Chondrocyte (in vitro differentiated cells): ENCODE data around the gene CCNQ. TPM values are rescaled to one million over a fixed set of nuclear protein-coding genes. Genes with fewer than 3 reads are reported as not detected.

ENCODE experiments used
- DNase-seq: peaks from one replicate; pipeline ENCODE4 v3.0.0; 2021; ENCODE audit warnings: mixed read lengths, low spot score
- H3K27ac Mint-ChIP-seq: one replicate; pipeline ENCODE4 v1.8.0; 2021; ENCODE audit warnings: mild to moderate bottlenecking, moderate library complexity, mixed read lengths; ENCODE audit not compliant: unreplicated experiment
- H3K27me3 Mint-ChIP-seq: 2 replicates; pipeline ENCODE4 v1.8.0; 2021; ENCODE audit warnings: low read depth, mixed read lengths
- H3K36me3 Mint-ChIP-seq: 2 replicates; pipeline ENCODE4 v1.8.0; 2021; ENCODE audit warnings: low read depth, mixed read lengths
- H3K4me1 Mint-ChIP-seq: 2 replicates; pipeline ENCODE4 v1.8.0; 2021; ENCODE audit warnings: low read depth, mild to moderate bottlenecking, mixed read lengths
- H3K4me3 Mint-ChIP-seq: one replicate; pipeline ENCODE4 v1.8.0; 2021; ENCODE audit warnings: mild to moderate bottlenecking, moderate library complexity, mixed read lengths; ENCODE audit not compliant: unreplicated experiment
- H3K9me3 Mint-ChIP-seq: 2 replicates; pipeline ENCODE4 v1.8.0; 2021; ENCODE audit warnings: low read depth, mixed read lengths
- total RNA-seq: library from RNA; stranded (reverse); gene quantifications from 3 replicates; pipeline ENCODE4 v1.2.1, GENCODE V29; 2021
- TF ChIP-seq, protein P1 (sequence below): fragments of 200-600 bp; sonication (generic); IDR thresholded peaks from 2 replicates; pipeline ENCODE4 v1.5.0; 2021; ENCODE audit warnings: antibody characterized with exemption, mild to moderate bottlenecking, moderate library complexity

Gene CCNQ
- total RNA-seq, 1 donor from 2014 or later, result 17.2 TPM

DNA sequence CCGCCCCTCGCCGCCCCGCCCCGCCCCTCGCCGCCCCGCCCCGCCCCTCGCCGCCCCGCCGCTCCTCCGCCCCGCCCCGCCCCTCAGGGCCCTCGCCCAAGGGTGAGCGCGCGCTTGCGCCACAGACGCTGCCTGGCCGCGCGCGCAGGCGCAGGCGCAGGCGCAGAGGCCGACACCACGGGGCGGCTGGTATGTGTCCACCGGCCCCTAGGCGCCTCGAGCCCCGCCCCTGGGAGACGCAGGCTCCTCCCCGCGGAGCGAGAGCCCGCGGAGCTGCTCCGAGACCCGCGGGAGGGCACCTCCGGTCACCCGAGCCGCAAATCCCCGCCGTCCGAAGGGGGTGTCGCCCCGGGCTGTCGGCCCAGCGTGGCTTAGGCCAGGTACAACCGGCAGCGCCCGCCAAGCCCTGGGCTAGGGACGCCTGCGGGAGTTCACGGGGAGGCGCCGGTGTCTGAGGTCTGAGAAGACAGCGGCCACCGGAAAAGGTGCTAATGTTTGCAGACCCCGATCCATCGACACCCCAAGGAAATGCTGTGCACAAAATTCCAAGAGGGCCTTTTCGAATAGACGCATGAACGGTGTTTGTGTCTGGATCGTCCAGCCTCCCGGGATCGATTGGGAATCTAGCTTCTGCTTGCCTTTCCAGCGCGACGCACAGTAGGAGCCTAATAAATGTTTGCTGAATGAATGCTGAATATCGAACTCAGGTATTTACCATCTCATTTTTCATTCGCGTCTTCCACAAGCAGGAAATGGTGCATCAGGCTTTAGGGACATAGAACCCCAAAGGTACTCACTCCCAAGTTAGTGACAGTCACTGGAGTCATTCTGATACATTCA, 473 bp upstream of the CCNQ start:
- Mint-ChIP-seq H3K9me3 (peaks cover 3% of the 10 kb centered on the region), H3K36me3 (peaks cover 6% of the 10 kb centered on the region), H3K27ac (no peak overlapping the region), H3K4me3 (peak overlapping the region; percentile 70), H3K4me1 (peaks cover 16% of the 10 kb centered on the region), H3K27me3 (no peaks in the 10 kb centered on the region)
- DNase-seq, result peak; percentile 94
- TF ChIP-seq, protein P1, sequence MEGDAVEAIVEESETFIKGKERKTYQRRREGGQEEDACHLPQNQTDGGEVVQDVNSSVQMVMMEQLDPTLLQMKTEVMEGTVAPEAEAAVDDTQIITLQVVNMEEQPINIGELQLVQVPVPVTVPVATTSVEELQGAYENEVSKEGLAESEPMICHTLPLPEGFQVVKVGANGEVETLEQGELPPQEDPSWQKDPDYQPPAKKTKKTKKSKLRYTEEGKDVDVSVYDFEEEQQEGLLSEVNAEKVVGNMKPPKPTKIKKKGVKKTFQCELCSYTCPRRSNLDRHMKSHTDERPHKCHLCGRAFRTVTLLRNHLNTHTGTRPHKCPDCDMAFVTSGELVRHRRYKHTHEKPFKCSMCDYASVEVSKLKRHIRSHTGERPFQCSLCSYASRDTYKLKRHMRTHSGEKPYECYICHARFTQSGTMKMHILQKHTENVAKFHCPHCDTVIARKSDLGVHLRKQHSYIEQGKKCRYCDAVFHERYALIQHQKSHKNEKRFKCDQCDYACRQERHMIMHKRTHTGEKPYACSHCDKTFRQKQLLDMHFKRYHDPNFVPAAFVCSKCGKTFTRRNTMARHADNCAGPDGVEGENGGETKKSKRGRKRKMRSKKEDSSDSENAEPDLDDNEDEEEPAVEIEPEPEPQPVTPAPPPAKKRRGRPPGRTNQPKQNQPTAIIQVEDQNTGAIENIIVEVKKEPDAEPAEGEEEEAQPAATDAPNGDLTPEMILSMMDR, result no peak

DNA sequence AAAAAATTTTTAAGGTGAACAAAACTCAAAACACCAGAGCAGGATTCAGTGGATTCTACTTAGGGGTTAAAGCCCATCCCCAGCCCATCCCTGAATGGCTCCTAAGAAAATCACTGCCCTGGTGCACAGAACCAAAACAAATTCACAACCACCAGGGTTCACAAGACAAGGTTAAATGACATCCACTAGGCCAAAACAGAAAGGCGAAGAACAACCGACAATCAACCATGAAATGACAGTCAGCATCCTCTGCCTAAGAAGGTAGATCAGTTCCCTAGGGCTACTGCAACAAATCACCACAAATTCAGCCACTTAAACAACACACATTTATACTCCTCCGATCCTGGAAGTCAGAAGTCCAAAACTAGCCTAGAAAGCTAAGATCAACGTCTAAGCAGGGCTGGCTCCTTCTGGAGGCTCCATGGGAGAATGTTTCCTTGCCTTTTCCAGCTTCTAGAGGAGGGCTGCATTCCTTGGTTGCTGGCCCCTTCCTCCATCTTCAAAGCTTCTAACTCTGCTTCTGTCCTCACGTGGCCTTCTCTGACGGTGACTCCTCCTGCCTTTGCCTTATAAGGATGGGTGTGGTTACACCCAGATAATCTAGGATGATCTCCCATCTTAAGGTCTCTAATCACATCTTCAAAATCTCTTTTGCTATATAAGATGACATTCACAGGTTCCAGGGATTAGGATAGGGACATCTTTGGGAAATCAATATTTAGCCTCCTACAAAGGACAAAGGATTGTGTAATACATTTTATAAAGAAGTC, 1.8 kb downstream of the CCNQ start:
- no peak overlapping the region for H3K27ac Mint-ChIP-seq
- peaks cover 6% of the 10 kb centered on the region for H3K36me3 Mint-ChIP-seq
- H3K4me1 Mint-ChIP-seq, result peaks cover 16% of the 10 kb centered on the region
- peak overlapping the region; percentile 83 for H3K4me3 Mint-ChIP-seq
- H3K9me3 Mint-ChIP-seq, result no peaks in the 10 kb centered on the region
- H3K27me3 Mint-ChIP-seq, result no peaks in the 10 kb centered on the region
- no peak for DNase-seq
- TF ChIP-seq, protein P1, result no peak

DNA sequence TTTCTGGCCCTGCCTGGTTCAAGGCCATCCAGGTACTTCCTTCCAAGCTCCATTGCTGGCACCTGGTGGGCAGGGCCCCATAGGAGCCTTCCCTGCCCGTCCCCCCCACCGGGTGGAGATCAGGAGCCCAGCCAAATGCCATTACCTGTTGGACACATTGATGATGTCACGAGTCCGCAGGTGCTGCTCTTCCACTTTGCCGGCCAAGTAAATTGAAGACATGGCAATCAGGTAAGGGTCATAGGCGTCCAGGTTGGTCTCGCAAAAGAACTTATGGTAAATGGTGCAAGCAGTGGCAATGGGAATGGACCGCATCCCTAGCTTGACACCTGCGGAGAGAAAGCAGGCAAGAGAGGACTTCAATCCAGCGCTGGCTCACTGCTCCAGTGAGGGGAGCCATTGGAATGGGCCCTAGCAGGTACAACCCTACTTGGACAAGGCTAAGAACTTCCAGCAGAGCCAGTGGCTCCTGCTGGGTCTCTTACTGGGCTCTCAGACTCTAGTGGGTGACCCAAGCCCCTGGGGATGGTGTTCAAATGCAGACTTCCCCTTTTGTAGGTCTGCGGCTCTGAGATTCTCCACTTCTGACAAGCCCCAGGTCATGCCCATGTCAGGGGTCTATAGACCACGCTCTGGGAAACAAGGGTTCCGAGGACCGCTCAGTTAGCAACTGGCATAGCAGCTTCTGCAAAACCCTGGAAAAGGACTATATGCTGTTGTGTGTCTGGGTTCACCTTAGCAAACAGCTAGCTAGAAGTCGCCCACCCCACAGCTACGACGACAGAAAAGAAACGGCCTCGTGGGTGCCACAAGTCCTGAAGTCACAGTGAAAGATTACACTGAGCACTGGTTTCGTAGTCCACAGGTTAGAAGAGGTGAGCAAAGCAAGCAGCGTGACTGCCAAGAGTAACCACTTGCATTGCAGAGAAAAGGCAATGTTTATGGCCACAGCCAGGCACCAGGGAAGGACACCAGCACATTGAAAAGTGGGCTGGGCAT, 2.8 kb downstream of the CCNQ start:
- TF ChIP-seq, protein P1, result no peak
- H3K4me1 Mint-ChIP-seq, result peaks cover 16% of the 10 kb centered on the region
- H3K27ac Mint-ChIP-seq, result no peak overlapping the region
- peaks cover 8% of the 10 kb centered on the region for H3K36me3 Mint-ChIP-seq
- no peaks in the 10 kb centered on the region for H3K27me3 Mint-ChIP-seq
- peak; percentile 37 for DNase-seq
- no peak overlapping the region for H3K4me3 Mint-ChIP-seq
- no peaks in the 10 kb centered on the region for H3K9me3 Mint-ChIP-seq

DNA sequence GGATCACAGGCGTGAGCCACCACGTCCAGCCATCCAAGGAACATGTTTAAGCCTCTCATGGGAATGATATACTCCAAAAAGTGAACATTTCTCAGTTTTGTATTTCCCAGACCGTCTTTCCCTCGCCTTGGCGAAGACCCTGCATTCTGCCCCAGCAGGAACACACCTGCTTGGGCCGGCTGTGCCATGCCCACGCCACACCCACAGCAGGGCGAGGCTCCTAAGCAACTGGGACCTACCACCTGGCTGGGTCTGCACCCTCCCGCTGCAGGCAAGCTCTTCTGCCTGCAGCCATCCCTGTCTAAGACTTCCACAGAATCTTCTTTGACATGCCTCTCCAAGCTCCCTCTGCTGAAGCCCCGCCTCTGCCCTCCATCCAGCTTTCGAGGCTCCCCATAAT, 3.6 kb downstream of the CCNQ start:
- Mint-ChIP-seq H3K36me3 (peaks cover 8% of the 10 kb centered on the region), H3K4me3 (no peak overlapping the region), H3K27me3 (no peaks in the 10 kb centered on the region), H3K9me3 (no peaks in the 10 kb centered on the region), H3K27ac (peak overlapping the region; percentile 51), H3K4me1 (peaks cover 14% of the 10 kb centered on the region)
- TF ChIP-seq, protein P1, result no peak
- no peak for DNase-seq
